Tibial nerve (tissue), 4 donors: ENCODE measurements around the gene INF2.

Experiments
- CTCF ChIP-seq, 5 experiments: fragments of 200-600 bp in 3 of 5; fragments of 450-650 bp in 2 of 5; sonication (generic) in 3 of 5; IDR thresholded peaks; one replicate each; pipeline ENCODE4 v1.5.1; 2016 to 2019; ENCODE audit warnings: antibody characterized with exemption in 5 of 5, mild to moderate bottlenecking in 3 of 5, moderate library complexity in 2 of 5
- EP300 ChIP-seq, 2 donors: sonication (generic); formaldehyde crosslinking; IDR thresholded peaks; one replicate each; pipeline ENCODE4 v1.6.1; 2017; ENCODE audit warnings: antibody characterized with exemption in 2 of 2, mild to moderate bottlenecking in 1 of 2

- TF ChIP-seq CTCF (IDR thresholded peaks at IDR 0.05) (no peak), EP300 (IDR thresholded peaks at IDR 0.05) (no peak)
Measured at GRCh38 chr14:104728631-104729030, 39.2 kb downstream of the INF2 start.
